GM19035 (cell line): ENCODE data around the gene YWHAQ.
"Not testable (repeated sequence)": the region's sequence is repeated elsewhere in the genome, so short reads cannot be mapped to it uniquely, and the experiment has no call there.

Experiments used
- ATAC-seq: cut with Tn5 transposase; IDR thresholded peaks from one replicate; pipeline ENCODE4 v1.9.1; 2021; ENCODE audit not compliant: unreplicated experiment

The YWHAQ gene

DNA sequence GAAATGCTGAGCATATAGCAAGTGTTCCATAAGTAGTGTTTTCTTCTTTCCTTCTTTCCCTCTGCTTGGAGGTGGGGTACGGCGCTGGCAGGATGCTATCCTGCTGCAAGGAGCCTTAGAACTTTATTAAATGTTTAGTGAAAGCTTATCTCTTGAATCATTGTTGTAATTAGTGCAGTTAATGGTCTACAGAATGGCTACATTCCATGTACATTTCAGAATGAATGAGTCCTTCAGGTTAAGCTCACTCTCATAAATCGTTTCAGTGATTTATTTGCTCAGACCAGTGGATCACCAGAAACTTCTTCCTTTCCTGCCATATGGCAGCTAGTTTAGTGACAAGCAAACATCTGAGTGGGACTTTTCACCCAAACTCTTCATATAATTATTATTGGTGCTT, 3.3 kb upstream of the YWHAQ start:
- ATAC-seq: no peak

DNA sequence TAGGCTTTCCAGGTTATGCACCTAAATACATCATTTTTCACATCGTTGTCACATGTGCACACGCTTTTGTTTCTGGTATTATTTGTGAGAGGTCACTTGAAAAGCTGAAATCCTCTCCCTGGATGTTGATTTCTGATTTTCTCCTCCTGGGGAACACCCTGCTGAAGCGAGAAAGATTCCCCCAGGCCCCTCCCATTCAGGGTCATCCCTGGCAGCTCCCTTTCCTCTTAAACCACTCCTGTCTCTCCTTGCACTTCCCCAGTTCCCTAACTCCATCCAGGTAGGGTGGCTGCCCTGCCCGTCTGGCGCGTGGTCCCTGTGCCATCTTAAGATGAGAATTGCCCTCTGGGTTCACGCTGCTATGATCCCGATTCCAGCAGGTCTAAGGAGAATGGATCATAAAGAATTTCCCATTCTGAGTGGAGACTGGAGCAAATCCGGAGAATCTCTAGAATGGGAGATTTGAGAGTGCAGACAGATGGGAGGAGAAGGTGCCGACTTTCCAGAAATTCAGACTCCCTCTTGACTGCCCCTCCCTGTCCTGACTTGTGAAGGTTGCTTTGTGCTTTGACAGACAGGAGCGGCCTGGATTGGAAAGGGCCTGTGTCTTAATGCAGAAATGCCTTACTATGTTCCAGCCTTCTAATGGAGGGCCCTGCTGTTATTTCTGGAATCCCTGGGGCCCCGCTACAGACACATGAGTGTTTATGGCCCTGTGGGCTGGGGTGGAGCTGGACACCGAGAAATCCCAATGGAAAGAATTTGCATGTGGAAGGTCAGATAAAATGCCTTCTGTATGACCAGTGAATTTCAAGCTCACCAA, 1.3 kb upstream of the YWHAQ start:
- ATAC-seq: no peak

DNA sequence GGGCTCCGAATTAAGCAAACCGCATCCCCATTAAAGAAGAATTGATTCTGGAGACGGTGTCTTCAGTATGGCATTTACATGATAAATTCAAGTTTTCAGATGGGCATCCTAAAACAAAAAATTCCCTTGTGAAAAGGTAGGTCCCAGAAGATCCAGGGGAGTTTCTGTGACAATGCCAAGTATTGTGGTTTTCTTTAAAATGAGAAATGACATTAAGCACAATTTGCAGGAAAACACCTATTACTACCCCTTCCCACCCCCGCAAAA, 689 bp upstream of the YWHAQ start:
- no peak for ATAC-seq

DNA sequence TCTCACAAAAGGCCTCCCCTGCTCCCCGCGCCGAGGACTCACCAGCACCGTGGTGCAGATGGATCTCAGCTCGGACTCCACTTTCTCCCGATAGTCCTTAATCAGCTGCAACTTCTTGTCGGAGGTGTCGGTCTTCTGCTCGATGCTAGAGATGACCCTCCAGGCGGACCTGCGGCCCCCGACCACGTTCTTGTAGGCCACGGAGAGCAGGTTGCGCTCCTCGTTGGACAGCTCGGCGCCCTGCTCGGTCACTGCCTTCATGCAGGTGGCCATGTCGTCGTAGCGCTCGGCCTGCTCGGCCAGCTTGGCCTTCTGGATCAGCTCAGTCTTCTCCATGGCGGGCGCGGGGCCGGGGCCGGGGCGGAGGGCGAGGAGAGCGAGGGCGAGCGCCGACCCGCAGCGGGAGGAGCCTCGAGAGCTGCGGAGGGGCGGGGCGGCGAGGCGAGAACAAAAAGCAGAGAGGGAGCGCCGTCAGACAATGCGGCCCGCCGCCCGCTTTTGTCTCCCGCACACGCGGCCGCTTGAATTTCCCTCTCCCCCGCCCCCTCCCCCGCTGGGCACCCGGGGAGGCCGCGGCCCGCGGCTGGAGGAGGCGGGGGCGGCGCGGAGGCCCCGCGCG, 571 bp downstream of the YWHAQ start:
- peak; percentile 47 for ATAC-seq

DNA sequence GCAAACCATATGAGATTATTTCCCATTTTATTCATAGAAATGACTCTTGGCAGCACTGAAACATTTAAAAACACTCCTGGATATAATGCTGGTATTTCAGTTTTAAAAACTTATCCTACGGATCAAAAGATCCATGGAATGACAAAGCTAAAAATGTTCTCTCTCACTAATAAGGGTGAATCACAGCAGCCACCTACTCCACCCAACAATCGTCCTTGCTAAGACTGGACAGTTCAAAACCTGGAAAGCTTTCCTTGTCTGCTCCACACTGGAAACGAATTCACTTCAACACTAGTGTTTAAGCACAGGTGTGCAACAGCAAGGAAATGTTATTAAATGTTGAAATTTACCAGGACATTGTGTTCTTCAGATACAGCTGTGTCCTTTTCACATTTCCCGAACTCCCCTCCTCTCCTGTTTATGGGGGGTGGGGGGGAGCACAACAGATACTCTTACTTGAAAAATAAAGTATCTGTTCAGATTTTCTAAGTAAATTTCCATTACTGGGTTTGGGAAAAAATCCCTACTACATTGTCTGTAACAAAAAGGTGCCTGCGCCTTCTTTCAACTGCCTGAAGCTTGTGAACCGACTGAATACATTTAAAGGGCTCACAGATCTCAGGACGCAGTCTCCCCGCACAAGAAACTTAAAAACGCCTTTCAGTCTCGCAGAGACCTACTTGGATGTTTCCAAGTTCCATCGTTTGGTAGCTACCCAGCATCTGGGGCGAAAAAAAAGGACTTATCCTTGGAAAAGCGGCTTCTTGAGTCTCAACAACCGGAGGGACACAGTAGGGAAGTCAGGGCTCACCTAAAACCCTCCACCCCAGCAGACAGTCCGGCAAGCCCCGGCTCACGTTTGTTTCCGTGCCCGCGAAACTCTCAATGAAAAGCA, 1.3 kb downstream of the YWHAQ start:
- ATAC-seq: no peak

DNA sequence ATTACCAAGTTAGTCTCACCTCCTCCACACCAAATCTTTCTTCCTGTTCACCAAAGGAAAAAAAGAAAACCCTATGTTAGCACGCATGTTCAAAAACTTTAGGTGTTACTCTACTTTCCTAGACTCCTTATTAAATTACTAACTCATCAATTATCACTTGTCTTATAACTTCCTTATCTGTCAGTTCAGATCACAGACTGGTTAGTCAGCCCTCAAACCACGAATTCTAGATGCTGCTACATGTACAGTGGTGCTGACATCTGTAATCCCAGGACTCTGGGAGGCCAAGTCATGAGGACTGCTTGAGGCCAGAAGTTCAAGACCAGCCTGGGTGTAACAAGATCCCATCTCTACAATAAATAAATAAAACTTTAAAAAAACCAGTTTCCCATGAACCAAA, 3.5 kb downstream of the YWHAQ start:
- ATAC-seq: no peak

DNA sequence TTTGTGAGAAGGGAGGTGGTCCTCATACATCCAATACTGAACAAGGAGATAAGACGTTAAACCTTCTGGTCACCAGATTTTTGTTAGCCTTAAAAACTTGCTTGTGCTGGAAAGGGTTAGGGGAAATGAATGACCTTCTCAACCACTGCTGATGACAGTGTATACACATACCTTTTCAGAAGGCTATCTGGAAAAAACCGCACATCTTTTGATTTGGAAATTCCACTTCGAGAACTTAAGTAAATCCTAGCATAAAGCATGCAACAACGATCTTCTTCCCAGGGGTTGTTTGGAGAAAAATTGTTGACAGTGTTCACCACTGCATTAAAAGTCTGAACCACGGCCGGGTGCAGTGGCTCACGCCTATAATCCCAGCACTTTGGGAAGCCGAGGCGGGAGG, 7.6 kb downstream of the YWHAQ start:
- no peak for ATAC-seq

DNA sequence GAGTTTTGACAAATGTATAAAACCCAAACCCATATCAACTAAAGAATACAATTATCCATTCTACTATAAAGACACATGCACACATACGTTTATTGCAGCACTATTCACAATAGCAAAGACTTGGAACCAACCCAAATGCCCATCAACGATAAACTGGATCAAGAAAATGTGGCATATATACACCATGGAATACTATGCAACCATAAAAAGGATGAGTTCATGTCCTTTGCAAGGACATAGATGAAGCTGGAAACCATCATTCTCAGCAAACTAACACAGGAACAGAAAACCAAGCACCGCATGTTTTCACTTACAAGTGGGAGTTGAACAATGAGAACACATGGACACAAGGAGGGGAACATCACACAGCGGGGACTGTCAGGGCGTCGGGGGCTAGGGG, 9.1 kb downstream of the YWHAQ start:
- ATAC-seq: not testable (repeated sequence)

DNA sequence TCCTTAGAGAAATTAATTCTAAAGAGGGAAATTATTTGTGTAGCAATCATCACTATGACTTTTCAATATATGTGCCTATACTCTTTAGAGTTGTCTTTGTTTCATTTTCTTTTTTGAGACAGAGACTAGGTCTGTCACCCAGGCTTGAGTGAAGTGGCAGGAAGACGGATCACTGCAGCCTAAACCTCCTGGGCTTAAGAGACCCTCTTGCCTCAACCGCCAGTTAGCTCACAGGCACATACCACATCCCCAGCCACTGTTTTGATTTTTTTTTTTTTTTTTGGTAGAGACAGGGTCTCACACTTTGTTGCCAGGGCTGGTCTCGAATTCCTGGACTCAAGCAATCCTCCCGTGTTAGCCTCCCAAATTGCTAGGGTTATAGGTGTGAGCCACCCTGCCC, 12.4 kb downstream of the YWHAQ start:
- ATAC-seq: no peak

DNA sequence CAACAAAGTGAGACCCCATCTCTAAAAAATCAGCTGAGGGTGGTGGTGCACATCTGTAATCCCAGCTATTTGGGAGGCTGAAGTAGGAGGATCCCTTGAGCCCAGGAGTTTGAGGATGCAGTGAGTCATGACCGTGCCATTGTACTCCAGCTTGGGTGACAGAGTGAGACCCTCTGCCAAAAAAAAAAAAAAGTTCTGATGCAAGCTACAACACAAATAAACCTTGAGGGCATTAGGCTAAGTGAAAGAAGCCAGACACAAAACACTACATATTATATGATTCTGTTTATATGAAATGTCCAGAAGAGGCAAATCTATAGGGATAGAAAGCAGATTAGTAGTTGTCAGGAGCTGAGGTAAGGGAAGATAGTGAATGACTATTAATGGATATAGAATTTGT, 13.0 kb downstream of the YWHAQ start:
- ATAC-seq: no peak

DNA sequence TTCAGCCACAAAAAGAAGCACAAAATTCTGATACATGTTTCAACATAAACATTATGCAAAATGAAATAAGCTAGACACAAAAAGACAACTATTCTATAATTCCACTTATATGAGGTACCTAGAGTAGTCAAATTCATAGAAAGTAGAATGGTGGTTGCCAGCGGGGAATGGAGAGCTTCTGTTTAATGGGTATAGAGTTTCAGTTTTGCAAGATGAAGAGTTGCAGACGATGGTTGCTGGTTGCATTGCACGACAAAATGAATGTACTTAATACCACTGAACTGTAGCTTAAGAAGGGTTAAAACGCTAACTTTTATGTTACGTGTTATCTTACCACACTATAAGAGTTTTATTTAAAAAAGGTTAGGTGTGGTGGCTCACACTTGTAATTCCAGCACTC, 13.5 kb downstream of the YWHAQ start:
- no peak for ATAC-seq

DNA sequence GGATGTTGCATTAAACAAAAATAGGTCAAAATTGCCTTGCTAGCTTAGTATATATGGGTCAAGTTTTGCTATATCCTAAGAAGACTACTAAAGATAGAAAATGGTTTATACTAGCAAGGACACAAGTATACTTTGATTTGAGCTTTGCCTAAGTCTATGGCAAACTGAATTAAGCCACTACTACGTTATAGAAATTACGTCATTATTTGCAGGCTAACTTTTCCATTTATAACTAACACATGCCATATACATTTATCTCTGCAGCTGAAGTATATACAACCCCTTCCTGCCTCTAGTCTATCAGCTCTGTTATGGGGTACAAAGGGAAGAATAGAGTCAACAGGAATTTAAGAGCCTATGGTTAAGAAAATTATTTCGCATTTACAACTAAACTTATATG, 16.2 kb downstream of the YWHAQ start:
- ATAC-seq: no peak

DNA sequence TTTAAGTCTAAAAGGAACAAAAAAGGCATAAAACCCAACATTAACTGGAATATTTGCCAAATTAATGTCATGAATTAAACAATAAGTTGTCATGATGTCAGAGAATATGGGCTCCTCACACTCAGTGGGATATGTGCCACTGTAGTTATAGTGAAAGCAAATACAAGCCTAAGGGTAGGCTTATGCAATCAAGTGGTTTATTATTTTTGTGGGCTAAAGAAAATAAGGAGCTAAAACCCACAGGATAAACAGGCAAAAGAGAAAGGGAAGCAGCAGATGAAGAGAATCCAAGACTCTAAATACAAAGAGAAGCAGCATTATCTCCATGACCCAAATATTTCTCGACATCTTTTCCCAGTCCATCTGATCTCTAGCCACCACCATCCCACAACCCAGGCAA, 17.5 kb downstream of the YWHAQ start:
- ATAC-seq: no peak

DNA sequence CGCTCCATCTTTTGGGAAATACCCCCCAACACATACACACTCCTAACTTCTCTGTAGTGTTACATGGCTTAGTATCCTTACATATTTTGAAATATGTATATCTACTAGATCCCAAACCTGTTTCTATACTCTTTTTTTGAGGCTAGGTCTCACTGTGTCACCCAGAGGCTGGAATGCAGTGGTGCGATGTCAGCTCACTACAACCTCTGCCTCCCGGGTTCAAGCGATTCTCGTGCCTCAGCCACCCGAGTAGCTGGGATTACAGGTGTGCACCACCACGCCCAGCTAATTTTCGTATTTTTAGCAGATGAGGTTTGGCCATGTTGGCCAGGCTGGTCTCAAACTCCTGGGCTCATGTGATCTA, 19.3 kb downstream of the YWHAQ start:
- ATAC-seq: not testable (repeated sequence)

DNA sequence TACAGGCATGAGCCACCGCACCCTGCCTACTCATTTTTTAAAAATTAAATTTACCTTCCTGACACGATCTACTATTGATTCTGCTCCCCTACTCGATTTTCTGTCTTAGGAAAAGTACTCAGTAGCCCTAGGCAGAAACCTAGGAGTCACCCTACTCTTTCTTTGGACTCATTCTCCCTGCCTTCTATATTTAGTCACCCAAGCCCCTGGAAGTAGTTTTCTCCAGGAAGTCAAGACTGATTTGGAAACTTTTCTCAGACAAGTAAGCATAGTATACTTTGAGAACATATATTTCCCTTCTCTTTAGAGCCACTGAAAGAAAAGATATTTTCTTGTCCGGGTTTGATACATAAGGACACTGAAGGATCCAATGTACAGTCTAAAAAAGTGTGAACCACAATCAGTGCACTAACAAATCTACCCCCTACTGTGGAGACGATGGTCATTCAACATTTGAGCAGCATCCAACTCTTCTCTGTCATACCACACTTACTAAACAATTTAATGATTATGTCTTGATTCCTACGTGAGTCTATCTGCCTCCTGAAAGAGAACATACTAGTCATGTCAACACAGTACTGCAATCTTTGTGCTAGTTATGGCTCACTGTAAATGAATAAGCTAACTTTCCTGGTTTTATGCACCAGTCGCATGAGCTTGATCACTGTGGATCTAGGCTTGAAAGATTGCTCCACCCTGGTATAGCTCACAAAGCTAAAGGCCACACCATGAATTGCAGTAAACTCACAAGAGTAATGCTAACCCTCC, 19.8 kb downstream of the YWHAQ start:
- no peak for ATAC-seq

DNA sequence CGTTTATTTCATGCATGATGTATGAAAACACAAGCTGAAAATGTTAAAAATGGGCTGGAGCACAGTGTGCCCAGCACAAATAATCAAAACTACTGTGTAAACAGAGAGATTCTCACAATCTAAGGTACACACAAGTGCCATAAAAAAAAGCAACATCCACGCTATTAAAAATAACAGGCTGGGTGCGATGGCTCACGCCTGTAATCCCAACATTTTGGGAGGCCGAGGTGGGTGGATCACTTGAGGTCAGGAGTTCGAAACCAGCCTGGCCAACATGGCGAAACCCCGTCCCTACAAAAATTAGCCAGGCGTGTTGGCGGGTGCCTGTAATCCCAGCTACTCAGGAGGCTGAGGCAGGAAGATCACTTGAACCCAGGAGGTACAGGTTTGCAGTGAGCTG, 22.3 kb downstream of the YWHAQ start:
- ATAC-seq: not testable (repeated sequence)

DNA sequence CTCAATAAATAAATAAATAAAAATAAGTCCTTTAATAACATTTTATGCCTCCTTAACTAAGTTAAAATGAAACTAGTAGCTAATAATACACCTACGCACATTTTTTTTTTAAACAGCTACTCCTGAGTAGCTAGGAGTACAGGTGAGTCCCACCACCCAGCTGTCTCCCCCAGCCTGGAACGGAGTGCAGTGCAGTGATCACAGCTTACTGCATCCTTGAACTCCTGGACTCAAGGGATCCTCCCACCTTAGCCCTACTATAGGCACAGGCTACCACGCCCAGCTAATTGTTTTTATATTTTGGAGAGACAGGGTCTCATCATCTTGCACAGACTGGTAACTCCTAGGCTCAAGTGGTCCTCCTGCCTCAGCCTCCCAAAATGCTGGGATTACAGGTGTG, 28.4 kb downstream of the YWHAQ start:
- ATAC-seq: no peak

DNA sequence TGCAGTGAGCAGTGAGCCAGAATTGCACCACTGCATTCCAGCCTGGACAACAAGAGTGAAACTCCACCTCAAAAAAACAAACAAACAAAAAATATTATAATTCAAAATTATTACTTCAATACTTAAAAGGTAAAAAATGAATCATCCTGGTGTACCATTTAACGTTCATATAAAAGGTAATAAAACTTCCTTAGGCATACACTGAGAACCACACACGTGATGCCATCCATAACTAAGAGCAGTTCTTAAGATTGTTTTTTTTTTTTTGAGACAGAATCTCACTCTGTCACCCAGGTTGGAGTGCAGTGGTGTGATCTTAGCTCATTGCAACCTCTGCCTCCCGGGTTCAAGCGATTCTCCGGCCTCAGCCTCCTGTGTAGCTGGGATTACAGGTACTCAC, 29.4 kb downstream of the YWHAQ start:
- ATAC-seq: no peak

DNA sequence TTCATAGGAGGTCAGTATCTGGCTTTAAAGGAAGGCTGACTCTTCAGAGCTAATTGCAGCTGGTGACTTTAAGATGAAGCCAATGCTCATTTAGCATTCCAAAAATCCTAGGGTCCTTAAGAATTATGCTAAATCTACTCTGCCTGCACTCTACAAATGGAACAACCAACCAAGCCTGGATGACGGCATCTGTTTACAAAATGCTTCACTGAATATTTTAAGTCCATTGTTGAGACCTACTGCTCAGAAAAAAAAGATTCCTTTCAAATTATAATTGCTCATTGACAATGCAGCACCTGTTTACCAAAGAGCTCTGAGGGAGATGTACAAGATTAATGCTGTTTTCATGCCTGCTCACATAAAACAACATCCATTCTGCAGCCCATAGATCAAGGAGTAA, 31.4 kb downstream of the YWHAQ start:
- ATAC-seq: no peak

DNA sequence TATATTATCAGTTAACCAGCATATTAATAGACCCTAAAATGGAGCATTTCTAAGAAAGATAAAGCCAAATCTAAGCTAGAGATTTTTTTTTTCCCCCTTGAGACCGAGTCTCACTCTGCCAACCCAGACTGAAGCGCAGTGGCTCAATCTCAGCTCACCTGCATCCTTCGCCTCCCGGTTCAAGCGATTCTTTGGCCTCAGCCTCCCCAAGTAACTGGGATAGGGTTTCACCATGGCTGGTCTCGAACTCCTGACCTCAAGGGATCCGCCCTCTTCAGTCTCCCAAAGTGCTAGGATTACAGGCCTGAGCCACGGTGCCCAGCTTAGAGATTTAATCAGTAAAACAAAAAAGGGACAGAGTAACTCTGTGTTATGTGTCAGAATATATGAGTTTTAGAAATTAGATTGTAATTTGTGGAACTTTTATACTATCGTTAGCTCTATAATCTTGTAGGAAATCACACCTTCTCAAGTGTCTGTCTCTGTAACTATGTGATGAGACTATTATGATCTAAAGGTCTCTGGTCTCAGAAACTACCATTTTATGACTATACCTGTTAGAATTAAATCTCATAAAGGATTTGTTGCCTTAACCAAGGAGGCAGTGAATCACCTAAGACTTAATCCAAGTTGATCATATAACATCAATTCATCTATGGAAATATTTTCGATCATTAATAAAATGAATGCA, 34.0 kb downstream of the YWHAQ start:
- ATAC-seq: no peak

DNA sequence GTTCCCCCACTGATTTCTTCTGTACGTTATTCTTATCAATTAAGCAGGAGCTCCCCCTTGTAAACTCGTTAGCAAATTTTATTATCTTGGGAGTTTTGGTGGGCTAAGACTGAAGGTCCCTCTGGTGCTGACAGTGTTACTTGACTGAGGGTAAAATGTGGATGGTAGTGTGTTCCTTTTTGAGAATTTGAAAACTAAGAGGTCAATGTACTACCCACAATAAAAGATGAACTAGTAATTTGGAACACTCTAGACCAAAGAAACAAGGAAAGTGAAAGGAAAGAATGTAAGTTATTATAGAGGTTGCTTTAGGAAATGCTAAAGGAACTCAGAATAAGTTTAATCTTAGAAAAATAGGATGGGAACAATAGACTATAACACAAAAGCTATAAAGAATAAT, 35.1 kb downstream of the YWHAQ start:
- no peak for ATAC-seq
